ENCODE measurements around the gene JPT1. TPM values are rescaled to one million over a fixed set of nuclear protein-coding genes. Genes with fewer than 3 reads are reported as not detected.
"Not testable (repeated sequence)": the region's sequence is repeated elsewhere in the genome, so short reads cannot be mapped to it uniquely, and the experiment has no call there.

JPT1 gene
- total and polyA plus RNA-seq, 2 donors (not counting 3 experiments of a cell fraction or from before 2014, with no cell fraction given) = 212 to 352 TPM

GRCh38 chr17:75128694-75129505 is 25.4 kb downstream of the JPT1 start:
- Histone ChIP-seq H3K27ac (ENCODE audit: insufficient read depth, low read depth, low read length) (no peak overlapping the region), H4K20me1 (replicated peaks; ENCODE audit: control insufficient read depth, extremely low read depth, insufficient read depth, low read length) (no peaks in the 10 kb centered on the region), H3K27me3 (ENCODE audit: control insufficient read depth in 2 of 2, insufficient read depth in 2 of 2, low read length in 2 of 2) (no peaks in the 10 kb centered on the region), H3K9ac (replicated peaks; ENCODE audit: extremely low read depth, insufficient read depth, low read length) (no peak overlapping the region), H2AFZ (ENCODE audit: low read depth, low read length) (no peak overlapping the region), H3K4me2 (ENCODE audit: insufficient read depth, low read length) (no peak overlapping the region), H3K9me3 (replicated peaks; ENCODE audit: control insufficient read depth, insufficient read depth, low read length) (no peaks in the 10 kb centered on the region), H3K9me1 (replicated peaks; ENCODE audit: control insufficient read depth, extremely low read depth, insufficient read depth, low read length) (no peaks in the 10 kb centered on the region), H3K4me3 (replicated peaks in 1 of 3; ENCODE audit: insufficient read depth in 1 of 3, low read depth in 1 of 3, low read length in 3 of 3) (no peak overlapping the region), H3K36me3 (ENCODE audit: control insufficient read depth in 2 of 2, extremely low read depth in 1 of 2, insufficient read depth in 2 of 2, low read length in 2 of 2) (peaks cover 2 to 8% of the 10 kb centered on the region in 2 experiments), H3K4me1 (ENCODE audit: control insufficient read depth, extremely low read depth, insufficient read depth, low read length) (peaks cover 24% of the 10 kb centered on the region), H3K79me2 (ENCODE audit: control insufficient read depth, insufficient read depth, low read length) (peaks cover 5% of the 10 kb centered on the region)
- TF ChIP-seq POLR2A (IDR thresholded peaks at IDR 0.05; ENCODE audit: low read depth, low read length) (no peak), FOS (IDR thresholded peaks at IDR 0.05; ENCODE audit: borderline replicate concordance, insufficient read depth, low read length) (no peak), EZH2 (IDR thresholded peaks at IDR 0.05; ENCODE audit: borderline replicate concordance, low read depth, low read length, severe bottlenecking) (no peak), MYC (IDR thresholded peaks at IDR 0.05; ENCODE audit: low read depth, low read length) (no peak), POLR2AphosphoS5 (IDR thresholded peaks at IDR 0.05; ENCODE audit: insufficient read depth, low read depth, low read length) (no peak), JUN (IDR thresholded peaks at IDR 0.05; ENCODE audit: borderline replicate concordance, insufficient read depth, insufficient read length, low read depth) (no peak), GATA2 (IDR thresholded peaks at IDR 0.05; ENCODE audit: insufficient read depth, insufficient read length, low read depth, low read length) (no peak)
- TF ChIP-seq, protein P1, sequence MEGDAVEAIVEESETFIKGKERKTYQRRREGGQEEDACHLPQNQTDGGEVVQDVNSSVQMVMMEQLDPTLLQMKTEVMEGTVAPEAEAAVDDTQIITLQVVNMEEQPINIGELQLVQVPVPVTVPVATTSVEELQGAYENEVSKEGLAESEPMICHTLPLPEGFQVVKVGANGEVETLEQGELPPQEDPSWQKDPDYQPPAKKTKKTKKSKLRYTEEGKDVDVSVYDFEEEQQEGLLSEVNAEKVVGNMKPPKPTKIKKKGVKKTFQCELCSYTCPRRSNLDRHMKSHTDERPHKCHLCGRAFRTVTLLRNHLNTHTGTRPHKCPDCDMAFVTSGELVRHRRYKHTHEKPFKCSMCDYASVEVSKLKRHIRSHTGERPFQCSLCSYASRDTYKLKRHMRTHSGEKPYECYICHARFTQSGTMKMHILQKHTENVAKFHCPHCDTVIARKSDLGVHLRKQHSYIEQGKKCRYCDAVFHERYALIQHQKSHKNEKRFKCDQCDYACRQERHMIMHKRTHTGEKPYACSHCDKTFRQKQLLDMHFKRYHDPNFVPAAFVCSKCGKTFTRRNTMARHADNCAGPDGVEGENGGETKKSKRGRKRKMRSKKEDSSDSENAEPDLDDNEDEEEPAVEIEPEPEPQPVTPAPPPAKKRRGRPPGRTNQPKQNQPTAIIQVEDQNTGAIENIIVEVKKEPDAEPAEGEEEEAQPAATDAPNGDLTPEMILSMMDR (IDR thresholded peaks at IDR 0.05; ENCODE audit: extremely low read depth in 1 of 2, insufficient read depth in 1 of 2, low read depth in 1 of 2, low read length in 2 of 2) = no peak
- TF ChIP-seq, protein P2, sequence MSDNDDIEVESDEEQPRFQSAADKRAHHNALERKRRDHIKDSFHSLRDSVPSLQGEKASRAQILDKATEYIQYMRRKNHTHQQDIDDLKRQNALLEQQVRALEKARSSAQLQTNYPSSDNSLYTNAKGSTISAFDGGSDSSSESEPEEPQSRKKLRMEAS (IDR thresholded peaks at IDR 0.05; ENCODE audit: insufficient read depth, insufficient read length) = no peak
- ChIA-PET CTCF (interaction anchor here (8.8 kb wide), 1 partner anchor 15 kb away, joined by 138 read pairs; no protein-coding TSS in a partner anchor), POLR2A (no interaction called here)
- no TSS peak for BruUV-seq (replicated peaks)
- no peak for DNase-seq (ENCODE audit: low read depth, low spot score)
- intact Hi-C loops (cut with micrococcal nuclease) = no loop called here
- dilution Hi-C loops (cut with MboI; ENCODE audit: extremely low pct_ligation_motif_present, low sequenced_read_pairs) = no loop called here
- no peak for FAIRE-seq

DNA sequence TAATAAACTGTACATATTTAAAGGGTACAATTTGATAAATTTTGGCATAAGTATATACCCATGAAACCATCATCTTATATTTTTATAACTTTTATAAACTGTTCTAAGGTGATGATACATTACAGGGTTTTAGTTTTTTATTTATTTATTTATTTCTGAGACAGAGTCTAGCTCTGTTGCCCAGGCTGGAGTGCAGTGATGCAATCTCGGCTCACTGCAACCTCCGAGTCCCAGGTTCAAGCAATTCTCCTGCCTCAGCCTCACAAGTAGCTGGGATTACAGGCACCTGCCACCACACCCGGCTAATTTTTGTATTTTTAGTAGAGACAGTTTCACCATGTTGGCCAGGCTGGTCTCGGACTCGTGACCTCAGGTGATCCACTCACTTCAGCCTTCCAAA is 26.4 kb downstream of the JPT1 start:
- not testable (repeated sequence) for BruUV-seq (replicated peaks)

More for the DNA sequence above, 26.4 kb downstream of the JPT1 start:
- H3K9ac ChIP-seq (replicated peaks; ENCODE audit: extremely low read depth, insufficient read depth, low read length); H3K27ac ChIP-seq (ENCODE audit: insufficient read depth, low read depth, low read length); H3K4me2 ChIP-seq (ENCODE audit: insufficient read depth, low read length); H3K4me3 ChIP-seq (replicated peaks in 1 of 3; ENCODE audit: insufficient read depth in 1 of 3, low read depth in 1 of 3, low read length in 3 of 3); H3K27me3 ChIP-seq (ENCODE audit: control insufficient read depth in 2 of 2, insufficient read depth in 2 of 2, low read length in 2 of 2); H2AFZ ChIP-seq (ENCODE audit: low read depth, low read length); DNase-seq (ENCODE audit: low read depth, low spot score); H4K20me1 ChIP-seq (replicated peaks; ENCODE audit: control insufficient read depth, extremely low read depth, insufficient read depth, low read length); FAIRE-seq; H3K36me3 ChIP-seq (ENCODE audit: control insufficient read depth in 2 of 2, extremely low read depth in 1 of 2, insufficient read depth in 2 of 2, low read length in 2 of 2); H3K79me2 ChIP-seq (ENCODE audit: control insufficient read depth, insufficient read depth, low read length); intact Hi-C loops (cut with micrococcal nuclease); dilution Hi-C loops (cut with MboI; ENCODE audit: extremely low pct_ligation_motif_present, low sequenced_read_pairs); POLR2A ChIA-PET; H3K9me3 ChIP-seq (replicated peaks; ENCODE audit: control insufficient read depth, insufficient read depth, low read length); H3K9me1 ChIP-seq (replicated peaks; ENCODE audit: control insufficient read depth, extremely low read depth, insufficient read depth, low read length): not testable (repeated sequence)
- H3K4me1 ChIP-seq (ENCODE audit: control insufficient read depth, extremely low read depth, insufficient read depth, low read length) = peaks cover 26% of the 10 kb centered on the region
- CTCF ChIA-PET = interaction anchor here (0.6 to 6.0 kb wide), 2 partner anchors 12 to 322 kb away, joined by 3 to 88 read pairs; no protein-coding TSS in a partner anchor
